HG02938 (cell line): ENCODE measurements around the gene SPTBN4.
"Not testable (repeated sequence)": the region's sequence is repeated elsewhere in the genome, so short reads cannot be mapped to it uniquely, and the experiment has no call there.

Experiments
- ATAC-seq: cut with Tn5 transposase; IDR thresholded peaks from one replicate; pipeline ENCODE4 v1.9.1; 2021; ENCODE audit warnings: mild to moderate bottlenecking, moderate library complexity; ENCODE audit not compliant: unreplicated experiment

SPTBN4 gene

GRCh38 chr19:40438284-40438683 is 28.5 kb upstream of the SPTBN4 start:
- no peak for ATAC-seq

- no peak for ATAC-seq
These were observed 25.0 kb upstream of the SPTBN4 start for GRCh38 chr19:40441719-40442253.

GRCh38 chr19:40442328-40443130 is 24.3 kb upstream of the SPTBN4 start:
- no peak for ATAC-seq

- ATAC-seq: peak; percentile 74
These were observed 23.4 kb upstream of the SPTBN4 start for GRCh38 chr19:40443131-40443999.

GRCh38 chr19:40444000-40444824 is 22.6 kb upstream of the SPTBN4 start, which contains the start of gene SERTAD3:
Gene SERTAD3 (minus strand): TSS chr19:40444335. CDS start chr19:40442080, 2,255 bp downstream.
- peak; percentile 55 for ATAC-seq

- no peak for ATAC-seq
These were observed 21.9 kb upstream of the SPTBN4 start for GRCh38 chr19:40444825-40445312.

- no peak for ATAC-seq
These were observed 21.0 kb upstream of the SPTBN4 start for GRCh38 chr19:40445780-40446262.

GRCh38 chr19:40446263-40446784 is 20.5 kb upstream of the SPTBN4 start:
- no peak for ATAC-seq

GRCh38 chr19:40449506-40449905 is 17.3 kb upstream of the SPTBN4 start:
- ATAC-seq: no peak

GRCh38 chr19:40450664-40451063 is 16.1 kb upstream of the SPTBN4 start:
- ATAC-seq: no peak

- no peak for ATAC-seq
These were observed 14.8 kb upstream of the SPTBN4 start for GRCh38 chr19:40452016-40452415.

- ATAC-seq: no peak
These were observed 13.6 kb upstream of the SPTBN4 start for GRCh38 chr19:40453151-40453735.

- not testable (repeated sequence) for ATAC-seq
These were observed 12.9 kb upstream of the SPTBN4 start for GRCh38 chr19:40453943-40454342.

- no peak for ATAC-seq
These were observed 9.8 kb upstream of the SPTBN4 start for GRCh38 chr19:40457048-40457447.

- ATAC-seq: no peak
These were observed 8.7 kb upstream of the SPTBN4 start for GRCh38 chr19:40457953-40458596.

- no peak for ATAC-seq
These were observed 8.2 kb upstream of the SPTBN4 start for GRCh38 chr19:40458597-40458974.

GRCh38 chr19:40460185-40460584 is 6.6 kb upstream of the SPTBN4 start:
- ATAC-seq: no peak

GRCh38 chr19:40461669-40462221 is 5.1 kb upstream of the SPTBN4 start:
- no peak for ATAC-seq

GRCh38 chr19:40463587-40464037 is 3.2 kb upstream of the SPTBN4 start:
- not testable (repeated sequence) for ATAC-seq
